Islet of Langerhans (tissue), 1 donor: Measurements from ENCODE around the gene NFASC.

ENCODE experiments used
- FAIRE-seq: peaks from one replicate; lab custom pipeline; 2011; peaks lifted over from hg19 to GRCh38; lab: Jason Lieb, UNC

NFASC gene

GRCh38 chr1:204870160-204870912 lies at the start of gene NFASC:
TSS of gene NFASC (plus strand) at chr1:204870862. CDS start at chr1:204944316, 73,454 bp downstream.
- no peak for FAIRE-seq

- FAIRE-seq, result no peak
These were observed 49.2 kb upstream of the NFASC start for GRCh38 chr1:204821476-204821875.

- no peak for FAIRE-seq
These were observed 48.7 kb upstream of the NFASC start for GRCh38 chr1:204821924-204822323.

- no peak for FAIRE-seq
These were observed 43.7 kb upstream of the NFASC start for GRCh38 chr1:204826970-204827369.

GRCh38 chr1:204828352-204828850 lies 42.3 kb upstream of the NFASC start:
- no peak for FAIRE-seq

- no peak for FAIRE-seq
These were observed 41.4 kb upstream of the NFASC start for GRCh38 chr1:204829133-204829825.

GRCh38 chr1:204830747-204831146 lies 39.9 kb upstream of the NFASC start:
- FAIRE-seq, result no peak

GRCh38 chr1:204831186-204831585 lies 39.5 kb upstream of the NFASC start:
- no peak for FAIRE-seq

GRCh38 chr1:204834336-204834735 lies 36.3 kb upstream of the NFASC start:
- no peak for FAIRE-seq

GRCh38 chr1:204834752-204835151 lies 35.9 kb upstream of the NFASC start:
- no peak for FAIRE-seq

GRCh38 chr1:204835737-204836136 lies 34.9 kb upstream of the NFASC start:
- no peak for FAIRE-seq

- FAIRE-seq, result no peak
These were observed 33.8 kb upstream of the NFASC start for GRCh38 chr1:204836856-204837255.

GRCh38 chr1:204837440-204838084 lies 33.1 kb upstream of the NFASC start:
- no peak for FAIRE-seq

- FAIRE-seq, result no peak
These were observed 29.3 kb upstream of the NFASC start for GRCh38 chr1:204841316-204841715.

GRCh38 chr1:204841798-204842197 lies 28.9 kb upstream of the NFASC start:
- FAIRE-seq, result no peak

GRCh38 chr1:204842369-204842768 lies 28.3 kb upstream of the NFASC start:
- no peak for FAIRE-seq

GRCh38 chr1:204842892-204843291 lies 27.8 kb upstream of the NFASC start:
- no peak for FAIRE-seq

GRCh38 chr1:204846546-204846945 lies 24.1 kb upstream of the NFASC start:
- FAIRE-seq, result no peak

GRCh38 chr1:204848579-204848978 lies 22.1 kb upstream of the NFASC start:
- peak; percentile 81 for FAIRE-seq

GRCh38 chr1:204852854-204853253 lies 17.8 kb upstream of the NFASC start:
- no peak for FAIRE-seq

GRCh38 chr1:204853436-204853835 lies 17.2 kb upstream of the NFASC start:
- FAIRE-seq, result no peak

GRCh38 chr1:204854286-204854685 lies 16.4 kb upstream of the NFASC start:
- no peak for FAIRE-seq

GRCh38 chr1:204858363-204858821 lies 12.3 kb upstream of the NFASC start:
- no peak for FAIRE-seq
